Measurements from ENCODE around the gene FAM153A.
"Not testable (repeated sequence)": the region's sequence is repeated elsewhere in the genome, so short reads cannot be mapped to it uniquely, and the experiment has no call there.

The FAM153A gene

GRCh38 chr5:177782792-177783633, at the start of gene FAM153A:
TSS of gene FAM153A (minus strand) at chr5:177782899.
- DNase-seq (ENCODE audit: low read depth) = not testable (repeated sequence)

- not testable (repeated sequence) for DNase-seq (ENCODE audit: low read depth)
These were observed 49.6 kb upstream of the FAM153A start for GRCh38 chr5:177832287-177832686.

GRCh38 chr5:177826073-177826472, 43.4 kb upstream of the FAM153A start:
- not testable (repeated sequence) for DNase-seq (ENCODE audit: low read depth)

- DNase-seq (ENCODE audit: low read depth) = not testable (repeated sequence)
These were observed 42.1 kb upstream of the FAM153A start for GRCh38 chr5:177824776-177825175.

- DNase-seq (ENCODE audit: low read depth) = not testable (repeated sequence)
These were observed 39.8 kb upstream of the FAM153A start for GRCh38 chr5:177822489-177822888.

GRCh38 chr5:177819664-177820063, 37.0 kb upstream of the FAM153A start:
- not testable (repeated sequence) for DNase-seq (ENCODE audit: low read depth)

- DNase-seq (ENCODE audit: low read depth) = not testable (repeated sequence)
These were observed 30.2 kb upstream of the FAM153A start for GRCh38 chr5:177812814-177813425.

- not testable (repeated sequence) for DNase-seq (ENCODE audit: low read depth)
These were observed 29.6 kb upstream of the FAM153A start for GRCh38 chr5:177812160-177812743.

- DNase-seq (ENCODE audit: low read depth) = not testable (repeated sequence)
These were observed 26.7 kb upstream of the FAM153A start for GRCh38 chr5:177809209-177809913.

- DNase-seq (ENCODE audit: low read depth) = not testable (repeated sequence)
These were observed 25.7 kb upstream of the FAM153A start for GRCh38 chr5:177808420-177808819.

- not testable (repeated sequence) for DNase-seq (ENCODE audit: low read depth)
These were observed 24.6 kb upstream of the FAM153A start for GRCh38 chr5:177807265-177807664.

- DNase-seq (ENCODE audit: low read depth) = not testable (repeated sequence)
These were observed 18.7 kb upstream of the FAM153A start for GRCh38 chr5:177801427-177801826.

- not testable (repeated sequence) for DNase-seq (ENCODE audit: low read depth)
These were observed 15.6 kb upstream of the FAM153A start for GRCh38 chr5:177798237-177798840.

GRCh38 chr5:177793272-177793671, 10.6 kb upstream of the FAM153A start:
- DNase-seq (ENCODE audit: low read depth) = not testable (repeated sequence)

- DNase-seq (ENCODE audit: low read depth) = not testable (repeated sequence)
These were observed 8.9 kb upstream of the FAM153A start for GRCh38 chr5:177791649-177792048.

- DNase-seq (ENCODE audit: low read depth) = not testable (repeated sequence)
These were observed 530 bp downstream of the FAM153A start for GRCh38 chr5:177782169-177782568.

GRCh38 chr5:177771206-177771605, 11.5 kb downstream of the FAM153A start:
- not testable (repeated sequence) for DNase-seq (ENCODE audit: low read depth)

- DNase-seq (ENCODE audit: low read depth) = not testable (repeated sequence)
These were observed 12.1 kb downstream of the FAM153A start for GRCh38 chr5:177770646-177771045.

GRCh38 chr5:177763737-177764508, 18.8 kb downstream of the FAM153A start:
- DNase-seq (ENCODE audit: low read depth) = not testable (repeated sequence)

GRCh38 chr5:177760954-177761353, 21.7 kb downstream of the FAM153A start:
- DNase-seq (ENCODE audit: low read depth) = not testable (repeated sequence)

GRCh38 chr5:177747354-177747753, 35.3 kb downstream of the FAM153A start:
- DNase-seq (ENCODE audit: low read depth) = not testable (repeated sequence)

All from fibroblast of gingiva (primary cell).